GM19099 (cell line): ENCODE data around the gene PLXNB1.

Experiments used
- POLR2A ChIP-seq: IDR thresholded peaks from 3 replicates; pipeline ENCODE4 v1.6.1; 2011; ENCODE audit warnings: low read depth; ENCODE audit not compliant: insufficient read length; ENCODE audit errors: extremely low read depth

The PLXNB1 gene

DNA sequence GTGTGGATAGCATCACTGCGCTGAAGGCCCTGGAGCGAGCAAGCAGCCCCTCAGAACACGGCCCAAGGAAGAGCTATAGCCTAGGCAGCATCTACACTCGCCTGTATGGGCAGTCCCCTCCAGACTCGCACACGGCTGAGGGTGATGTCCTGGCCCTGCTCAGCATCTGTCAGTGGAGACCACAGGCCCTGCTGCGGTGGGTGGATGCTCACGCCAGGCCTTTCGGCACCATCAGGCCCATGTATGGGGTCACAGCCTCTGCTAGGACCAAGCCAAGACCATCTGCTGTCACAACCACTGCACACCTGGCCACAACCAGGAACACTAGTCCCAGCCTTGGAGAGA is 37.2 kb upstream of the PLXNB1 start:
- TF ChIP-seq POLR2A = no peak

DNA sequence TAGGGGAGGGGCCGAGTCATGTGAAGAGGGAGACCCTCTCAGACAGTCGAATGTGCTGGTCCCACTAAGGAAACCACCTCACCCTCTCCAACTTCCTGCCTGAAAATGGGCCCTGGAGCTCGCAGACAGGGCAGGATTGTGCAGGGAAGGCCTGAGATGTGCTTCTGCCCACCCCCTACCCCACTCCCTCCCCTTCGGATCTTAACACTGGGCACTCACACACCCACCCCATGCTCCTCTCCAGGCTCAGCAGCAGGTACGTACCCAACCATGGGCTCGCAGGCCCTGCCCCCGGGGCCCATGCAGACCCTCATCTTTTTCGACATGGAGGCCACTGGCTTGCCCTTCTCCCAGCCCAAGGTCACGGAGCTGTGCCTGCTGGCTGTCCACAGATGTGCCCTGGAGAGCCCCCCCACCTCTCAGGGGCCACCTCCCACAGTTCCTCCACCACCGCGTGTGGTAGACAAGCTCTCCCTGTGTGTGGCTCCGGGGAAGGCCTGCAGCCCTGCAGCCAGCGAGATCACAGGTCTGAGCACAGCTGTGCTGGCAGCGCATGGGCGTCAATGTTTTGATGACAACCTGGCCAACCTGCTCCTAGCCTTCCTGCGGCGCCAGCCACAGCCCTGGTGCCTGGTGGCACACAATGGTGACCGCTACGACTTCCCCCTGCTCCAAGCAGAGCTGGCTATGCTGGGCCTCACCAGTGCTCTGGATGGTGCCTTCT is 36.7 kb upstream of the PLXNB1 start:
- TF ChIP-seq POLR2A = no peak

DNA sequence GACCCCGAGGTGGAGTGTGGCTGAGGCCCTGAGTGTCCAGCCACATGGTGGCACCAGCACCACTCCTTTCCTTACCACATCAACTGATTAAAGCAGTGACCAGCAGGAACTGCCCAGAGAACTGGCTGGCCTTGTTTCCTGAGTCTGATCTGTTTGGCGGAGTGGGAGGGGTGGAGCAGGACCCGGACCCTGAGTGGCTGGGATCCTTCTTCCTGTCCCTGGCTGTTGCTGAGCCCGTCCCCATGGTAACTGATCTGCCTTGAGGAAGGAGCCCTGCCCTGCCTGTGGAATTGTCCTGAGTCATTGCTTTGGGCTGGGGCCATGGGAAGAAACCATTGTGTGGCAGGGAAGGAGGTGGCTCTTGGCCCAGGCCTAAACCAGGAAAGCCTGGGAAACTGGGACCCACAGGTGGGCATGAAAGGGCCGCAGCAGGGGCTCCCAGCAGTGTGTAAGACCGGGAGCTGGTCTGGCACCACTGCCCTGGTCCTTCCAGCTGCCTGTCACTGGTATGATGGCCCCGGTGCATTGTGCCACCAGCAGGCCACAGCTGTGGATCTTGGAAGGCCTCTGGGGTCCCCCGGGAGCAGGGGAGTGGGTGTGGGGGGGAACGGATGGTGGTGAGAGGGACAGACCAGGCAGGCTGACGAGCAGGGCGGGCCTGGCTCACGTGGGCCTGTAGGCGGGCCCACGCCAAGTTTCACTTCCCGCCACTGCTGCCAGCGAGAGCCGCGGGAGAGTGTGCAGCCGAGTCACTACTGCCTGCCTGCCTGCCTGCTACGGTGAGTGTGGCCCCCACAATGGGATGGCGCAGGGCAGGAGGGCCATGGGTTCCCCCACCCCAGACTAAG is 35.9 kb upstream of the PLXNB1 start:
- TF ChIP-seq POLR2A = peak; percentile 98

DNA sequence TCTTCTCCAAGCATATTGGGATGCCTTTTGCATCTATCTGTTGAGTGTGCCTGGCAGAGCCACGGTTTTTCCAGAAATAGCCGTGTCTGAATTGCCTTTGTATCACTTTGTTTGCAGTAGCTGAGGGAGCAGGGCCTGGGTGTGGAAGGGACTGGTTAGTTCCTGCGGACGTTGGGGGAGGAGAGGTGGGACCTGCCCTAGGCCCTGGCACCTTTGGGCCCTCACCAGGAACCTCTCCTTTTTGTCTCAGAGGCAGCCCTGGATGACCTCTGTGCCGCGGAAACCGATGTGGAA is 35.3 kb upstream of the PLXNB1 start:
- no peak for TF ChIP-seq POLR2A

DNA sequence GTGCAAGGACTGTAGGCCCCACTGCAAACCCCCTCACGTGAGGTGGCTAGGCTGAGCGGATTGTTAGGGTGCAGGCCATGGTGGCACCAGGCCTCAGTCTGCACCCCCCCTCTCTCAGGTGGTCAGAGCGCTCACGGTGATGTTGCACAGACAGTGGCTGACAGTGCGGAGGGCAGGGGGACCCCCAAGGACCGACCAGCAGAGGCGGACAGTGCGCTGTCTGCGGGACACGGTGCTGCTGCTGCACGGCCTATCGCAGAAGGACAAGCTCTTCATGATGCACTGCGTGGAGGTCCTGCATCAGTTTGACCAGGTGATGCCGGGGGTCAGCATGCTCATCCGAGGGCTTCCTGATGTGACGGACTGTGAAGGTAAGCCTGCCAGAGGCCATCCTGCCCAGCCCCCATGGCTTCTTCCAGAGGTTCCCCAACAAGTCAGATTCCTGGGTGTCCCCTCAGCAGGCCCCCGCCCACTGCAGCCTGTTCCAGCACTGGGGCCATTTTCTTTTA is 34.9 kb upstream of the PLXNB1 start:
- TF ChIP-seq POLR2A = no peak

DNA sequence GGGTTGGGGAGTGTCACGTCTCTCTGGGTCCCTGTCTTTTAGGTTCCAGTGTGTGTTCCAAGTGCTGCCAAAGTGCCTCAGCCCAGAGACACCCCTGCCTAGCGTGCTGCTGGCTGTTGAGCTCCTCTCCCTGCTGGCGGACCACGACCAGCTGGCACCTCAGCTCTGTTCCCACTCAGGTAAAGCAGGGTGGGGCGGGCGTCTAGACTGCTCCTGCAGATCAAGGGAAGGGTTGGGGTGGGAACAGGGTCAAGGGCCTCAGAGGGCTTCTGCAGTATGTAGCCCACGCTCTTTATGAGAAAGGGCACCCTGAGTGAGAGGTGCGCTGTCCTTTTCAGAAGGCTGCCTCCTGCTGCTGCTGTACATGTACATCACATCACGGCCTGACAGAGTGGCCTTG is 33.8 kb upstream of the PLXNB1 start:
- TF ChIP-seq POLR2A = no peak

DNA sequence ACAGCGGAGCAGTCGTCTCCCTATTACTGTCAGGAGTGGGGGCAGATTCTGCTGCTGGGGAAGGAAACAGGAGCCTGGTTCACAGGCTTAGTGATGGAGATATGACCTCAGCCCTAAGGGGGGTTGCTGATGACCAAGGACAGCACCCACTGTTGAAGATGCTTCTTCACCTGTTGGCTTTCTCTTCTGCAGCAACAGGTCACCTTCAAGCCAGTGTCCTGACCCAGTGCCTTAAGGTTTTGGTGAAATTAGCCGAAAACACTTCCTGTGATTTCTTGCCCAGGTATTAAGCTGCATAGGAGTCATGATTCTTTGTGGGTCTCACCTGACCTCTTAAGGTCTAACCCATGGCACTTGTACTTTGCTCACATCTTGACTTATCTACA is 30.6 kb upstream of the PLXNB1 start:
- no peak for TF ChIP-seq POLR2A

DNA sequence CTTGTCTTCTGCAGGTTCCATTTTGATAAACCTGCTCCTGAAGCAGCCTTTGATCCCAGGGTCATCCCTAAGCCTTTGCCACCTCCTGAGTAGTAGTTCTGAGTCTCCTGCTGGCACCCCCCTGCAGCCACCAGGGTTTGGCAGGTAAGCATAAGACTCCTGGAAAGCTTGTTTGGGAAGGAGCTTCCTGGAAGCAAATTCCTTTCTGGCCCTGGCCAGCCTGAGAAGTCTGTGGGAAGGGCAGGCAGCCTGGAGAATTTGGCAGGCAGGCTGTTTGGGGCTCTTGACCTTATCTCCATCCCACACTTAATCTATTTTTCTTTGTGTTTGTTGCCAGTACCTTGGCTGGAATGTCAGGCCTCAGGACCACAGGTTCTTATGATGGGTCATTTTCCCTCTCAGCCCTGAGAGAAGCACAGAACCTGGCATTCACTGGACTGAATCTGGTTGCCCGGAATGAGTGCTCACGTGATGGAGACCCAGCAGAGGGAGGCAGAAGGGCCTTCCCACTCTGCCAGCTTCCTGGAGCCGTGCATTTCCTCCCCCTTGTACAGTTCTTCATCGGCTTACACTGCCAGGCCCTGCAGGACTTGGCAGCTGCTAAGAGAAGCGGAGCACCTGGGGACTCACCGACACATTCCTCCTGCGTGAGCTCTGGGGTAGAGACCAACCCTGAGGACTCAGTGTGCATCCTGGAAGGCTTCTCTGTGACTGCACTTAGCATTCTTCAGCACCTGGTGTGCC is 30.1 kb upstream of the PLXNB1 start:
- TF ChIP-seq POLR2A = no peak

DNA sequence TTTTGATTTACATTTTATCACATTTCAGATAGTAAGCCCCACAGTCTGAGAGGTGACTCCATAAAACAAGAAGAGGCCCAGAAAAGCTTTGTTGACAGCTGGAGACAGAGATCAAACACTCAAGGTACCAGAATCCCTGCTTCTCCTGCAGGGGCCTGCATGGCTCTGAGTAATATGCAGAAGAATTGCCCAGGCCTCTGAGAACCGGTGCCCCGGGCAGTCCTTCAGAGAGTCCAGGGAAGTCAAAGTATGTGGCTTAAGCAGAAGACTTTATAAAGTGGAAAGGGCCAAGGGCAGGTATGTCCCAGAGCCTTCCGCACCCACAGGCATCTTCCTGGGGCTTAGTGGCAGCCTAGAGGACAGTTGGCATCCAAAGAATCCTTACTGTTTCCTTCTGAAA is 29.4 kb upstream of the PLXNB1 start:
- no peak for TF ChIP-seq POLR2A

DNA sequence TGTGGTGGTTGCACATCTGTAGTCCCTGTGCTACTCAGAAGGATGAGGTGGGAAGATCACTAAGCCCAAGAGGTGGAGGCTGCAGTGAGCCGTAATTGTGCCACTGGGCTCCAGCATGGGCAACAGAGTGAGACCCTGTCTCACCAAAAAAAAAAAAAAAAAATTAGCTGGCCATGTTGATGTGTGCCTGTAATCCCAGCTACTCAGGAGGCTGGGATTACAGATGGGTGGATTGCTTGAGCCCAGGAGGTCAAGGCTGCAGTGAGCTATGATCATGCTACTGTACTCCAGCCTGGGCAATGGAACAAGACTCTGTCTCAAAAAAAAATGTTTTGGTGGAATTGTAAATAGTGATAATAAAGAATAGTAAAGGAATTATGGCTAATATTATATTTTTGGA is 26.6 kb upstream of the PLXNB1 start:
- TF ChIP-seq POLR2A = no peak

DNA sequence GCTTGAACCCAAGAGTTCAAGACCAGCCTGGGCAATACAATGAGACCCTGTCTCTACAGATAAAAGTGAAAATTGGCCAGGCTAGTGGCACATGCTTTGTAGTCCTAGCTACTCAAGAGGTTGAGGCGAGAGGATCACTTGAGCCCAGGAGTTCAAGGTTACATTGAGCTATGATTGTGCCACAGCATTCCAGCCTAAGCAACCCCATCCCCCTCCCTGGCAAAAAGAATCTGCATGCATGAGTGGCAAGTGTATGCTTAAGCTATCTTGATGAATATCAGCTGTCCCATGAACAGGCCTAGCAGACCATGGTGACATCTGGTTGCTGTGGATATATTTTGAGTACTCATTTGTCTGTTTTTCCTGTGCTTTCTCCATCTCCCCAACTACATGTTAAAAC is 21.4 kb upstream of the PLXNB1 start:
- TF ChIP-seq POLR2A = no peak

DNA sequence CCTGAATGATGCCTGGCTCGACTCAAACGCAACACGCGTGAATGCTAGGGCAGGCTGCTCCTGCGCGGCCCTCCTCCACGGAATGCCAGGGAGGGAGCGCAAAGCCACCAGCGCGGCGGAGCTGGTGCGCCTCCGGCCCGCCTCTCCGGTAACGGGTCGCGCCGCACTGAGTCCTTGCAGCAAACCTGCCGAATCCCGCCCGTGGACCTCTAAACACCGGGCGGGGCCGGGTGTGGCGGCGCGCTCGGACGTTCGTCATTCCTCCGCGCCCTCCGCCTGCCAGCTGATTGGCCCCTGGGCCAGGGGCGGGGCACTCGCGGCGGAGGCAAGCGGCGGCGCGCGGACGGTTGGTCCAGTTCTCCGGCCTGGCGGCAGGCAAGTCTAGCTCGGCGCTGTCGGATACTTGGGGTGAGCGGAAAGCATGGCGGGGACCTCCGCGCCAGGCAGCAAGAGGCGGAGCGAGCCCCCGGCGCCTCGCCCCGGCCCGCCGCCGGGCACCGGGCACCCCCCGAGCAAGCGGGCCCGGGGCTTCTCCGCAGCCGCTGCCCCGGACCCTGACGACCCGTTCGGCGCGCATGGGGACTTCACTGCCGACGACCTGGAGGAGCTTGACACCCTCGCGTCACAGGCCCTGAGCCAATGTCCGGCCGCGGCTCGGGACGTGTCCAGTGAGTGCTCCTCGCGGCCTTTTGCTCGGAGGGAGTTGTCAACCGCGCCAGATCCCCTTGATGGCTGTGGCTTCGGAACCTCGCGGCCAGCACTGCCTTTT is 16.7 kb upstream of the PLXNB1 start, which contains the start of gene ATRIP:
ATRIP (plus strand) TSS at position 313 of the 769 bp plus-strand sequence; CDS start at position 422, 109 bp downstream.
- peak; percentile 96 for TF ChIP-seq POLR2A

DNA sequence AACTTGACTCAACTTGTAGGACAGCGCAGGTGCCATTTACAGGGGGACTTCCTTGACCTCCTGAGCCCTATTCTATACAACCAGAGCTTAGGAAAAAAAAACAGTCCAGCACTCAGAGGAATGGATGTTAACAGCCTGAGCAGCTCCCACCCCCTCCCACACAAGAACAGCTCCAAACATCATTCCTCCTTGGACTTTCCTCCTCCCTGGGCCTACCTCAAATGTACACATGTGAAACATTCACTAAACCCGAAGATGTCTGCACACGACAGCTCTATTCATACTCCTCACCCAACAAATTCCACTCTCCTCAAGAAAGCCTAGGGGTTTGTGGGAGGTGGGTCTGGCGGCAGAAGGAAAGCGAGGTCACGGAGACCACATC is 16.1 kb upstream of the PLXNB1 start:
- no peak for TF ChIP-seq POLR2A

DNA sequence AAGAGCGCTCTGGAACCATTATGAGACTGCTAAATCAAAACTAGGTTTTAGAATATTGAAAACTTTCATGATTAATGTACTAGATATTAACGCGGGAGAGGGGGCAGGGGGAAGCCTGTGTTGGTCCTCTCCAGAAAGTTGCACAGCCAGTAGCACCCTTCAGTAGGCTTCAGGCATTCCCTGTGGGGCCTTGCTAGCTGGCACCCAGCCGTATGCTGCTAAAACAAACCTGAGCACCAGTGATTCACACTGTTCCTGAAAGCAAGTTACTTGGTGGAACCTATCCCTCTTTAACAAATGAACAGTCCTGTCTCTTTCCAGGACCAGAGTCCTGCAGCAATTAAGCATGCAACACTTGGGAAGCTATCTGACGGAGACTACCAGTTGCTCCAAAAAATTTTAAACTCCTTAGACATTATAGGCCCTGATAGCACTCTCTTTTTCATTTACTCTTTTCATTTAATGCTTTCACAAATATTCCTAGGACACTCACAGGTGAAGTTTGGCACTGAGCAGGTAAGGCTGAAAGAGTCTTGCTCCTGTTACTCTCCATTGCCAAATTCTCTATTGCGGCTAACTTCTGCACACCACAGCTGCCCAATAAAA is 15.5 kb upstream of the PLXNB1 start:
- peak; percentile 15 for TF ChIP-seq POLR2A
